Esophagus muscularis mucosa (tissue), 4 donors: ENCODE data around the gene TXNDC15. TPM values are rescaled to one million over a fixed set of nuclear protein-coding genes. Genes with fewer than 3 reads are reported as not detected.
A peak's percentile ranks its signal among the peaks of the same experiment; 100 is the strongest.

Source experiments
- DNase-seq: peaks from one replicate; pipeline ENCODE4 v3.0.0-alpha.2; 2017; ENCODE audit errors: extremely low spot score
- H3K27ac ChIP-seq, 4 donors: fragments of 200-600 bp; sonication (generic); replicated peaks in 1 of 4; 1 replicate in 3 of 4; 2 replicates in 1 of 4; pipeline ENCODE4 v1.5.1; 2016 to 2019; ENCODE audit warnings: mild to moderate bottlenecking in 1 of 4
- H3K27me3 ChIP-seq, 4 donors: fragments of 200-600 bp; sonication (generic); one replicate each; pipeline versions ENCODE4 v1.5.1 to v1.6.0; 2016 to 2019
- H3K36me3 ChIP-seq, 4 donors: fragments of 200-600 bp; sonication (generic); one replicate each; pipeline ENCODE4 v1.5.1; 2016 to 2019
- H3K4me1 ChIP-seq, 4 donors: fragments of 200-600 bp; sonication (generic); one replicate each; pipeline ENCODE4 v1.5.1; 2016 to 2019
- H3K4me3 ChIP-seq, 4 donors: fragments of 200-600 bp; sonication (generic); 1 replicate in 2 of 4; 2 replicates in 2 of 4; pipeline ENCODE4 v1.5.1; 2016 to 2019; ENCODE audit warnings: mild to moderate bottlenecking in 4 of 4, moderate library complexity in 1 of 4
- H3K9me3 ChIP-seq, 4 donors: fragments of 200-600 bp; sonication (generic); 1 replicate in 3 of 4; 2 replicates in 1 of 4; pipeline ENCODE4 v1.5.1; 2016 to 2019
- CTCF ChIP-seq, 3 experiments: fragments of 200-600 bp in 2 of 3; fragments of 450-650 bp in 1 of 3; sonication (generic) in 2 of 3; IDR thresholded peaks; one replicate each; pipeline ENCODE4 v1.5.1; 2017 to 2019; ENCODE audit warnings: antibody characterized with exemption in 3 of 3, mild to moderate bottlenecking in 2 of 3, moderate library complexity in 1 of 3
- EP300 ChIP-seq: sonication (generic); formaldehyde crosslinking; IDR thresholded peaks from one replicate; pipeline ENCODE4 v1.6.1; 2017; ENCODE audit warnings: antibody characterized with exemption
- POLR2A ChIP-seq: fragments of 450-650 bp; IDR thresholded peaks from one replicate; pipeline ENCODE4 v1.6.1; 2017; ENCODE audit warnings: antibody characterized with exemption, moderate library complexity, mild to moderate bottlenecking, low read depth
- POLR2AphosphoS5 ChIP-seq, 2 donors: sonication (generic); formaldehyde crosslinking; IDR thresholded peaks; one replicate each; pipeline ENCODE4 v1.6.1; 2017; ENCODE audit warnings: antibody characterized with exemption in 2 of 2
- WGBS: methylation state at CpG from one replicate; pipeline ENCODE4 v1.1.5; 2018; 5-methylcytosine and 5-hydroxymethylcytosine counted together
- intact Hi-C: fragments of 100-400 bp; cut with DNase I; formaldehyde crosslinking; loops from one replicate; pipeline ENCODE4 v1.15.1; 2023
- total RNA-seq, 4 donors: library from RNA; depleted of rRNA; stranded (reverse); fragments of >200 nt; gene quantifications; one replicate each; pipeline versions ENCODE4 v1.1.0 to v1.2.1, GENCODE V29; 2016

The TXNDC15 gene
- total RNA-seq, 4 donors from 2014 or later = 71.4 to 123 (median 93.9) TPM

GRCh38 chr5:134893748-134894505 lies 19.8 kb downstream of the TXNDC15 start:
- Histone ChIP-seq H3K4me3 (no peak overlapping the region), H3K4me1 (no peaks in the 10 kb centered on the region), H3K27ac (no peak overlapping the region), H3K9me3 (no peaks in the 10 kb centered on the region), H3K27me3 (no peaks in the 10 kb centered on the region), H3K36me3 (peaks cover 12 to 89% (median 61%) of the 10 kb centered on the region in 4 donors)
- TF ChIP-seq POLR2A (no peak), EP300 (no peak), CTCF (IDR thresholded peaks at IDR 0.05) (no peak), POLR2AphosphoS5 (IDR thresholded peaks at IDR 0.05) (no peak)
- no peak for DNase-seq
- intact Hi-C loops = no loop called here
- WGBS = 90% methylated on average over 7 of the region's 7 CpGs

- no peaks in the 10 kb centered on the region for H3K27me3 ChIP-seq
- H3K4me3 ChIP-seq = no peak overlapping the region
- WGBS = 69% methylated on average over 10 of the region's 10 CpGs
- no peak overlapping the region for H3K27ac ChIP-seq
- H3K9me3 ChIP-seq = no peaks in the 10 kb centered on the region
- TF ChIP-seq EP300 (no peak), CTCF (IDR thresholded peaks at IDR 0.05) (no peak), POLR2A (no peak), POLR2AphosphoS5 (IDR thresholded peaks at IDR 0.05) (no peak)
- H3K36me3 ChIP-seq = peaks cover 21 to 47% (median 35%) of the 10 kb centered on the region in 4 donors
- intact Hi-C loops = no loop called here
- peaks cover 0 to 6% (median 6%) of the 10 kb centered on the region in 4 donors for H3K4me1 ChIP-seq
- DNase-seq = no peak
Observed at GRCh38 chr5:134902071-134902801, 28.1 kb downstream of the TXNDC15 start.

GRCh38 chr5:134904610-134905245 lies 30.6 kb downstream of the TXNDC15 start, which contains the start of gene PCBD2:
Gene PCBD2 (plus strand): TSS chr5:134905131. CDS start chr5:134905140, 9 bp downstream.
- intact Hi-C loops = loop anchor here (2.0 kb wide), 3 partner anchors 30 to 166 kb away; partner anchors contain the start of genes CAMLG and TXNDC15
- peak within 1 kb of the TSS; percentile 97 to 98 (median 98) for H3K27ac ChIP-seq
- TF ChIP-seq CTCF (IDR thresholded peaks at IDR 0.05) = peak; percentile 88 to 98 (median 89)
- TF ChIP-seq POLR2A = no peak
- peak; percentile 70 to 75 for TF ChIP-seq POLR2AphosphoS5 (IDR thresholded peaks at IDR 0.05)
- peaks cover 7 to 28% (median 14%) of the 10 kb centered on the region in 4 donors for H3K36me3 ChIP-seq
- H3K4me1 ChIP-seq = peaks cover 0 to 6% (median 6%) of the 10 kb centered on the region in 4 donors
- no peaks in the 10 kb centered on the region for H3K27me3 ChIP-seq
- peak; percentile 94 for DNase-seq
- H3K4me3 ChIP-seq = peak within 1 kb of the TSS; percentile 73 to 98 (median 86)
- H3K9me3 ChIP-seq = no peaks in the 10 kb centered on the region
- no CpG with 5 or more reads among the region's 84 CpGs for WGBS

GRCh38 chr5:134905246-134905996 lies 31.2 kb downstream of the TXNDC15 start:
- peaks cover under 1 to 24% (median 9%) of the 10 kb centered on the region in 4 donors for H3K36me3 ChIP-seq
- under 1% methylated on average over 26 of the region's 54 CpGs for WGBS
- no peak for TF ChIP-seq EP300
- peak; percentile 70 to 77 (median 74) for TF ChIP-seq CTCF (IDR thresholded peaks at IDR 0.05)
- peak overlapping the region; percentile 97 to 98 (median 98) for H3K27ac ChIP-seq
- DNase-seq = no peak
- H3K27me3 ChIP-seq = no peaks in the 10 kb centered on the region
- peak overlapping the region; percentile 73 to 98 (median 86) for H3K4me3 ChIP-seq
- peaks cover 0 to 6% (median 6%) of the 10 kb centered on the region in 4 donors for H3K4me1 ChIP-seq
- H3K9me3 ChIP-seq = no peaks in the 10 kb centered on the region
- intact Hi-C loops = loop anchor here (2.0 kb wide), 3 partner anchors 31 to 167 kb away; partner anchors contain the start of genes CAMLG and TXNDC15
